Measurements from ENCODE around the gene NPAS2.

GRCh38 chr2:100991404-100991773 lies 171.4 kb downstream of the NPAS2 start:
- TF ChIP-seq CTCF (IDR thresholded peaks at IDR 0.05): no peak
- no peak for TF ChIP-seq POLR2A (IDR thresholded peaks at IDR 0.05)
- no peak for TF ChIP-seq POLR2AphosphoS5 (IDR thresholded peaks at IDR 0.05)
